Stimulated activated CD4-positive, alpha-beta T cell treated with anti-CD3 and anti-CD28 coated beads, Interleukin-1b, Interleukin-23, amount 100 ng/mL, for 48 hours (primary cell): ENCODE measurements around the gene BAZ2B.

ENCODE experiments used
- DNase-seq: peaks from one replicate; pipeline ENCODE4 v3.0.0-alpha.2; 2020

BAZ2B gene

GRCh38 chr2:159614534-159615366 is 1.6 kb downstream of the BAZ2B start:
- no peak for DNase-seq

DNA sequence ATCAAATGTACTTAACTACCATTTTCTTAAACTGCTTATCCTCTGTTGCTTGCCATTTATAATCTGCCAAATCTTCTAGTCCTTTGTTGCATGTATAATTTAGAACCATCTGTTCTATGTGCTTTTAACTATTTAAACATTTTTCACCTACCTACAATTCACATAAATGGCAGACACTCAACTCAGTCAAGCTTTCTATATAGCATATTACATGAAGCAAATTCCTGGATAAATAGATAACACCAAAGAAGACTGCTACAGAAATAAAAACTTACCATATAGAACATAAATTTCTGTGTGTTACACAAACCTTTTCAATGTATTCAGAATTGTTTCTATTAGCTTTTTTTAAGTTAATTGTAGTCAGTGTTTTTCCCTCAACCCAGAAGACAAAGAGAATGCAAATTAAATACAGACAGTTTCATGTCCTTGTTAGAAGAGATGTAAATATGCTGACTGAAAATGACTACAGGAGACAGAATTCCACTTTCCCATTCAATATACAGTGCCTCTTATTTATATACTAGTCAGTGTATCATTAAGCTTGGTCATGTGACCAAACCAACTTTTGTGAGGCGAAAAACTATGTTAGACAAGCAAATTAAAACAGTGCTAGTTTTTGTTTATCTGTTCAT is 2.6 kb downstream of the BAZ2B start:
- DNase-seq = no peak

DNA sequence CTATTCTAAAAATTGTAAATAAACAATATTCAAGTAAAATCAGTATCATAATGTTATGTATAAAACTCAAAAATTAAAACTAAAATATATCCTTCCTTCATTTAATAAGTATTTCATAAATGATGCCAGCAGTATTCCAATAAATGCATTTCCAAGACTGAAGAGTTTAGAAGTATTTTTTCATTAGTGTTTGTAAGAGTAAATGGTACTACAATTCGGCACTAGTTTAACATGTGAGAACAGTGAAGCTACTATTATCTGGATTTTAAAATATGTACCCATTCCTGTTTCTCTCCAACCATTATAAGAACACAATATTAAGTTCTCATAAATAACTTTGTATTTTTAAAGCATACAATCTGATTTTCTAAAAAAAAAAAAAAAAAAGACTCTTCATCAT is 3.3 kb downstream of the BAZ2B start:
- no peak for DNase-seq

DNA sequence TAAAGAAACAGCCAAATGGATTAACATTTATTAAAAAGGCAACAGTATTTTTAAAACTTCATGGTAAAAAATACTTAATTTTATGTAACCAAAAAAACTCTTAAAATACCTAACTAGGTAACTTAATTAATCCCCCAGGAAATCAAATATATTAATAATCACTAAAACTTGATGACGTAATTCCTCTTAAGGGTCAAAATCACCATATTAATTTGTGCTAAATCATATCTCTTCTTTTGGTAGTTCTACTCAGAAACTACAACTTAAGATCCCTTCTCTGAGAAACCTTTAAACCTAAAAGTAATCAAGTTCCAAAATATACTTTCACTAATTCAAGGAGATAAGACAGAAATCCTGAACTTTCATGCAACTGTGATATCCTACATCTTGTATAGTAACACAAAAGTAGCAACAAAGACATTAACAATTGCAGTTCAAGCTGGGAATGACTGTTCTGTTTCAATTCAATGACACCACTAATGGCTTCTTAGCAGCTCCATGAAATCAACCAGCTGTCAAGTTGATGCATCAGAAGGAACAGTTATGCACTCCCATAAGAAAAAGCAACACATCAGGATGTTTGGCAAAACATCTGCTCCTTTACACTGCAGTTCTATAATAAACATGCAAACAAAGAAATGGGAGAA is 4.0 kb downstream of the BAZ2B start:
- DNase-seq = no peak

DNA sequence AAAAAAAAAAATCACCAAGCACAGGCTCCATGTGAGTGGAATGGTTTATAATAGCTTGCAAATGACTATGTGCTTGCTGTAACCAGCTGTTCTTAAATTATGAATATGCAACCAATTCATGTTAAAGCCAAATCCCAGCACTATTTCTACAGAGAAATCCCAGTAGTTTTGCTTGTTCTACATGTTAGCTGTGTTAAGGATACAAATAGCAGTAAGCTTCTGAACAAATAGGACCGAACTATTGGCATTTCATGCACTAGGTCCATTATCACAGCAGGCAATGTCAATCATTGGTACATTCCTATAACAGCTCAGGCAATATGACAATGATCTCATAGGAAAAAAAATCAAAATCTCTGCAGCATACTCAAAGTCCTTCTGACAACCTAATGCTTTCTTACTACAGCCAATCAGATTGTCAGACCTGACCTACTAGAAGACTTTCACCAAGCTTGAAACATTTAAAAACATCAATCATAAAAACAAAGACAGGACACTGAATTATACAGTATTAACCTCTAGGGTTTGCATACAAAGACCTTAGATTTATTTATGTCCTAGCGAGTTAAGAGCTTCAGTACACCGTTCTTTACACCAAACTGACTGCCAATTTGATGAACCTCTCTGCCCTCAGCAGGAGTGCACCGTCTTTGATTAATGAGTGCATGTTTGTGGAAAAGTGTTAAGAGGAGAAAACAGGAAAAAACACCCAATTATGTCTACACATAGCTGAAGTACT is 6.4 kb downstream of the BAZ2B start:
- DNase-seq = no peak

- no peak for DNase-seq
Observed at GRCh38 chr2:159608723-159609308, 7.5 kb downstream of the BAZ2B start.

- DNase-seq = no peak
Observed at GRCh38 chr2:159608108-159608507, 8.2 kb downstream of the BAZ2B start.

DNA sequence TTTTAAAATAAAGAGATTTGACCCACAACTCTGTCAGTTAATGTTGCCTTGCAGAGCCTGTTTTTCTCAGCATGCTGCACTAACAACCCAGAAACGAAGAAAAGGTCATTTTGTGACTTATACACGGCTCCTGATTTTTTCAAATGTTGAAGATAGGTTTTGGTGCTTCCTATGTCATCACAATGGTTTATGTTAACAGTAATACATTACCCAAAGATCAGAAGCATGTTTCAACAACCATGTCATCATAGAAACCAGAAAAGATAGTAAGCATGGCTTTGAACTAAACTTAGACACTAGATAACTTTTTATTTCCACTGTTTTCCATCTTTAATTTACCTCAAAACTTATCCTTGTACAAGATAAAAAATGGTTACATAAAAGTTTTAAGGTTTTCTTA is 10.1 kb downstream of the BAZ2B start:
- no peak for DNase-seq

GRCh38 chr2:159605441-159606178 is 10.7 kb downstream of the BAZ2B start:
- DNase-seq = no peak

DNA sequence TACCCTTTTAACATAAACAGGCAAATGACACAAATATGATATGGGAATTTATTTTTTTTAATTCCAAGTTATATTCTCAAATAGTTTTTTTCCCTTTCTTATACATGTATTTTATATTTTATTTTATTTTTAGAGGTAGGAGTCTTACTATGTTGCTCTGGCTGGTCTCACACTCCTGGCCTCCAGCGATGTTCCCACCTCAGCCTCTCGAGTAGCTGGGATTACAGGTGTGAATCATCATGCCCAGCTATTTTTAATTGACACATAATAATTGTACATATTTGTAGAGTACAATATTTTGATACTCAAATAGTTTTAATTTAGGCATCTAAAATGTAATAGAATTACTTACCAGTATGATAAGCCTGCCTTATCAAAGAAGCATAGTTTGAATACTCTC is 12.2 kb downstream of the BAZ2B start:
- DNase-seq = no peak

- DNase-seq = no peak
Observed at GRCh38 chr2:159600752-159601151, 15.6 kb downstream of the BAZ2B start.

- DNase-seq = no peak
Observed at GRCh38 chr2:159595410-159596046, 20.8 kb downstream of the BAZ2B start.

DNA sequence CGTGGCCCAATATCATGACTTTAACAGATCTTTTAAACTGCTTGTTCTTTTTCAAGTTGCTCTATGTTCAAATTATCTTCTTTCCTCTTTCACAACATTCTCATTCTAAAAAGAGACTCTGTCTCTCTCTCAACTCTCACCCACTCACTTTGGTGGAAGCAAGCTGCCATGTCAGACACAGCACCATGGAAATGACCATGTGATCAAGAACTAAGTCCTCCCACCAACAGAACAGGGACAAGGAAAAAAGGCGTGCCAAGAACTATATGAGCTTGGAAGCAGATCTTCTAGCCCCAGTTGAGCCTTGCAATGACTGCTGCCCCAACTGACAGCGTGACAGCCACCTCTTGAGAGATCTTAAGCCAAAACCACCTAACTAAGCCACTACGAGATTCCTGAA is 23.9 kb downstream of the BAZ2B start:
- DNase-seq = no peak

GRCh38 chr2:159591221-159591620 is 25.1 kb downstream of the BAZ2B start:
- DNase-seq = no peak

GRCh38 chr2:159589286-159589685 is 27.1 kb downstream of the BAZ2B start:
- no peak for DNase-seq

GRCh38 chr2:159586034-159586433 is 30.3 kb downstream of the BAZ2B start:
- no peak for DNase-seq

- no peak for DNase-seq
Observed at GRCh38 chr2:159585622-159586021, 30.7 kb downstream of the BAZ2B start.

- DNase-seq = no peak
Observed at GRCh38 chr2:159584796-159585195, 31.6 kb downstream of the BAZ2B start.

- DNase-seq = no peak
Observed at GRCh38 chr2:159573846-159574606, 42.3 kb downstream of the BAZ2B start.

GRCh38 chr2:159573294-159573693 is 43.1 kb downstream of the BAZ2B start:
- DNase-seq = no peak

GRCh38 chr2:159572459-159572858 is 43.9 kb downstream of the BAZ2B start:
- DNase-seq = no peak
